GM23338 (cell line): Measurements from ENCODE around the gene NEK4. TPM values are rescaled to one million over a fixed set of nuclear protein-coding genes. Genes with fewer than 3 reads are reported as not detected.

Experiments
- CREB1 ChIP-seq: fragments of 250-450 bp; sonication (Bioruptor Pico); IDR thresholded peaks from 2 replicates; pipeline ENCODE4 v1.5.0; 2020; ENCODE audit warnings: low read depth, mild to moderate bottlenecking, moderate library complexity
- CTCF ChIP-seq, 2 experiments: fragments of 200-600 bp in 1 of 2; sonication (generic) in 1 of 2; conservative IDR thresholded peaks; 2 replicates each; pipeline versions ENCODE4 v1.5.1 to v1.6.1; 2016 to 2017; ENCODE audit warnings: antibody characterized with exemption in 2 of 2, low read depth in 2 of 2, mild to moderate bottlenecking in 2 of 2, moderate library complexity in 1 of 2
- ETS1 ChIP-seq: IDR thresholded peaks from 2 replicates; pipeline ENCODE4 v1.6.1; 2016; ENCODE audit warnings: antibody characterized with exemption
- EZH2 ChIP-seq: fragments of 200-600 bp; sonication (generic); IDR thresholded peaks from one replicate; pipeline ENCODE4 v1.8.0; 2017; ENCODE audit warnings: antibody characterized with exemption, mild to moderate bottlenecking, low read depth; ENCODE audit not compliant: unreplicated experiment
- EZH2phosphoT487 ChIP-seq: fragments of 200-600 bp; sonication (generic); IDR thresholded peaks from one replicate; pipeline ENCODE4 v1.8.1; 2018; ENCODE audit warnings: antibody characterized with exemption; ENCODE audit not compliant: unreplicated experiment
- JUNB ChIP-seq: IDR thresholded peaks from one replicate; pipeline ENCODE4 v1.6.1; 2016; ENCODE audit warnings: antibody characterized with exemption; ENCODE audit not compliant: unreplicated experiment
- NANOG ChIP-seq: IDR thresholded peaks from 2 replicates; pipeline ENCODE4 v1.6.1; 2016; ENCODE audit warnings: antibody characterized with exemption, borderline replicate concordance
- POLR2AphosphoS5 ChIP-seq: IDR thresholded peaks from 2 replicates; pipeline ENCODE4 v1.6.1; 2016; ENCODE audit warnings: antibody characterized with exemption, low read depth
- STAT1 ChIP-seq: IDR thresholded peaks from one replicate; pipeline ENCODE4 v1.6.1; 2016; ENCODE audit warnings: antibody characterized with exemption; ENCODE audit not compliant: unreplicated experiment
- ZNF114 ChIP-seq: fragments of 250-450 bp; sonication (Bioruptor Pico); IDR thresholded peaks from 2 replicates; pipeline ENCODE4 v1.5.0; 2020; ENCODE audit warnings: mild to moderate bottlenecking, moderate library complexity
- ZNF331 ChIP-seq: fragments of 250-450 bp; sonication (Bioruptor Pico); IDR thresholded peaks from 2 replicates; pipeline ENCODE4 v1.5.0; 2020; ENCODE audit warnings: low read depth, mild to moderate bottlenecking, moderate library complexity
- ZNF462 ChIP-seq: fragments of 250-450 bp; sonication (Bioruptor Pico); IDR thresholded peaks from 2 replicates; pipeline ENCODE4 v1.5.0; 2020; ENCODE audit warnings: mild to moderate bottlenecking, moderate library complexity
- polyA plus RNA-seq: library from polyadenylated mRNA; unstranded; fragments of >200 nt; fragmentation: Nextera tagmentation; extraction: Ambion mirVana; gene quantifications from 2 replicates; pipeline ENCODE4 v1.2.1, GENCODE V29; 2016
- total RNA-seq: library from RNA; depleted of rRNA; stranded (reverse); fragments of >200 nt; shearing (Covaris generic); gene quantifications from 2 replicates; pipeline ENCODE4 v1.2.3, GENCODE V29; 2014
- TF ChIP-seq, protein P1 (sequence below): IDR thresholded peaks from one replicate; pipeline ENCODE4 v1.6.1; 2018; ENCODE audit warnings: antibody characterized with exemption; ENCODE audit not compliant: unreplicated experiment

The NEK4 gene
- total and polyA plus RNA-seq, 2 experiments from 2014 or later: 8.6 to 42.7 TPM

DNA sequence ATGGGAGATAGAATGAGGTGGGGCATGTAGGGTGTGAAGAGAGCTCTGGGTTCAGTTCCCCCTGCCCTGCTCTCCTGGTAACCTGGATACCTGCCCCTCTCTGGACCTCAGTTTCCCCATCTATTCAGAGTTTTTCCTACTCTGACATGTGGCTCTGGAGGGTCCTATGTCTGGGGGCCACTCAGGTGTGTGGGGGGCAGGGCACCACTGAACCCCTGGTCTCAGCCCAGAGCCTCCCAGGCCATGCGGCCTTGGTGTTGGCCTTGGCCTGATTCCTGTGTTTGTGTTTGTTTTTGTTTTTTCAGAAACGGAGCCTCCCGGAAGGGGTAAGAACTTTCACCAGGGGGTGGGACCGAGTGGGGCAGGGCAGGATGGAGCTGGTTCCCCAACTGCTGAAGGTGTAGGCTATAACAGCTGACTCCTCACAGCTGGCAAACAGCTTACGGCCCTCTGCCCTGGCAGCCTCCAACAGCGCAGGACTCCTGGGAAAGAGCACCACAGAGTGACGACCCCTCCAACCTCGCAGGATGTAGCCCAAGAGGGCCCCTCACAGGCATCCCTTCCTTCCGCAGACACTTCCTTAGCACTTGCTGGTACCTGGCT, 24.7 kb upstream of the NEK4 start (continued):
- no peak for TF ChIP-seq ZNF462 (CRISPR knock-in tag)
- TF ChIP-seq JUNB: no peak
- TF ChIP-seq, protein P1, sequence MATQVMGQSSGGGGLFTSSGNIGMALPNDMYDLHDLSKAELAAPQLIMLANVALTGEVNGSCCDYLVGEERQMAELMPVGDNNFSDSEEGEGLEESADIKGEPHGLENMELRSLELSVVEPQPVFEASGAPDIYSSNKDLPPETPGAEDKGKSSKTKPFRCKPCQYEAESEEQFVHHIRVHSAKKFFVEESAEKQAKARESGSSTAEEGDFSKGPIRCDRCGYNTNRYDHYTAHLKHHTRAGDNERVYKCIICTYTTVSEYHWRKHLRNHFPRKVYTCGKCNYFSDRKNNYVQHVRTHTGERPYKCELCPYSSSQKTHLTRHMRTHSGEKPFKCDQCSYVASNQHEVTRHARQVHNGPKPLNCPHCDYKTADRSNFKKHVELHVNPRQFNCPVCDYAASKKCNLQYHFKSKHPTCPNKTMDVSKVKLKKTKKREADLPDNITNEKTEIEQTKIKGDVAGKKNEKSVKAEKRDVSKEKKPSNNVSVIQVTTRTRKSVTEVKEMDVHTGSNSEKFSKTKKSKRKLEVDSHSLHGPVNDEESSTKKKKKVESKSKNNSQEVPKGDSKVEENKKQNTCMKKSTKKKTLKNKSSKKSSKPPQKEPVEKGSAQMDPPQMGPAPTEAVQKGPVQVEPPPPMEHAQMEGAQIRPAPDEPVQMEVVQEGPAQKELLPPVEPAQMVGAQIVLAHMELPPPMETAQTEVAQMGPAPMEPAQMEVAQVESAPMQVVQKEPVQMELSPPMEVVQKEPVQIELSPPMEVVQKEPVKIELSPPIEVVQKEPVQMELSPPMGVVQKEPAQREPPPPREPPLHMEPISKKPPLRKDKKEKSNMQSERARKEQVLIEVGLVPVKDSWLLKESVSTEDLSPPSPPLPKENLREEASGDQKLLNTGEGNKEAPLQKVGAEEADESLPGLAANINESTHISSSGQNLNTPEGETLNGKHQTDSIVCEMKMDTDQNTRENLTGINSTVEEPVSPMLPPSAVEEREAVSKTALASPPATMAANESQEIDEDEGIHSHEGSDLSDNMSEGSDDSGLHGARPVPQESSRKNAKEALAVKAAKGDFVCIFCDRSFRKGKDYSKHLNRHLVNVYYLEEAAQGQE: no peak
- TF ChIP-seq STAT1: no peak
- TF ChIP-seq ETS1: no peak
- TF ChIP-seq EZH2: no peak
- TF ChIP-seq NANOG: no peak
- TF ChIP-seq EZH2phosphoT487: no peak
- no peak for TF ChIP-seq ZNF114 (CRISPR knock-in tag)
- TF ChIP-seq CTCF (conservative IDR thresholded peaks at IDR 0.05; ENCODE audit: low read depth in 2 of 2): no peak
- no peak for TF ChIP-seq CREB1 (CRISPR knock-in tag)
- TF ChIP-seq ZNF331: no peak
- no peak for TF ChIP-seq POLR2AphosphoS5
